Astrocyte of the cerebellum (primary cell): Measurements from ENCODE around the gene KCTD4.

Source experiments
- DNase-seq: peaks from one replicate; pipeline ENCODE4 v3.0.0-alpha.2; 2011; ENCODE audit warnings: low read depth
- H3K4me3 ChIP-seq: 2 replicates; pipeline ENCODE4 v1.5.1; 2011; ENCODE audit warnings: mild to moderate bottlenecking, low read depth, low read length, moderate library complexity
- in situ Hi-C: cut with HindIII; loops from 2 replicates; pipeline ENCODE4 v1.10.0; 2017; ENCODE audit warnings: low sequenced_read_pairs
- TF ChIP-seq, protein P1 (sequence below): IDR thresholded peaks from 2 replicates; pipeline ENCODE4 v1.5.1; 2012; ENCODE audit warnings: low read length, low read depth, moderate library complexity, mild to moderate bottlenecking; ENCODE audit errors: missing control alignments

The KCTD4 gene

DNA sequence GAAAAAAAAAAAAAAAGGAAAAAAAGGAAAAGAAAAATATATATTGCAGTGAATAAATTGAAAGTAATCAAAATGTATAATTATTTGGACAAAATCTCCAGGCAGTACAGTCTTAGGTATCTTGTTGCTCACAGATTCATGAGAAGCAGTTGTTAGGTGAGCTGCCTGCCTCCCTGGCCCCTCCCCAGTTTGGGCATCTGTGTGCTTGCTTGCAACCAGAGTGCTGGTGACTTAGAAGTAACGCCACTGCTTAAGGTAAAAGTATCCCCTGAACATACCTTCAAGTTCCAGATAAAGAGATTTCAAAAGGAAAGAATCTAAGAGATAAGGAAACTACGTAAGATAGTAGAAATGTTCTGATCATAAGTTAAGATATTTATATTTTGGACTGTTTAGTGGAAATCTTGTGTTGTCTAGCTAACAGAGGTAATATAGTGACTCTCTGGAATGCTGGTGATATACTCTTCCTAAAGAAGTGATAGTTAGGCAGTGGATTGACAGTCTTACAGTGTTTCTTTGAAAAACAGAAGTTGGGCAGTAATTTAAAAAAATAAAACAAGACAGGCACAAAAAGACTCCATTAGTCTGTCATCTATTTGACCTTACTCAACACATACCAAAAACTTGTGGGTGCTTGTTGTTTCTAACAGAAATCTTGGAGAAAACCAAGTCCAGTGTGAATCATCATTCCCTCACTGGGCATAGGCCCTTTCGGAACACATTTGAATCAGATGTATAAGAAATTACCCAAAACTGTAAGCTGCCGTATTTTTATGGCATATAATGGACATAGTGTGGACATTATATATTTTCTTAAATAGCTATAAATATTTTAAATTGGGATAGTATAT is 38.3 kb upstream of the KCTD4 start:
- in situ Hi-C loops = no loop called here
- no peak overlapping the region for H3K4me3 ChIP-seq
- TF ChIP-seq, protein P1, sequence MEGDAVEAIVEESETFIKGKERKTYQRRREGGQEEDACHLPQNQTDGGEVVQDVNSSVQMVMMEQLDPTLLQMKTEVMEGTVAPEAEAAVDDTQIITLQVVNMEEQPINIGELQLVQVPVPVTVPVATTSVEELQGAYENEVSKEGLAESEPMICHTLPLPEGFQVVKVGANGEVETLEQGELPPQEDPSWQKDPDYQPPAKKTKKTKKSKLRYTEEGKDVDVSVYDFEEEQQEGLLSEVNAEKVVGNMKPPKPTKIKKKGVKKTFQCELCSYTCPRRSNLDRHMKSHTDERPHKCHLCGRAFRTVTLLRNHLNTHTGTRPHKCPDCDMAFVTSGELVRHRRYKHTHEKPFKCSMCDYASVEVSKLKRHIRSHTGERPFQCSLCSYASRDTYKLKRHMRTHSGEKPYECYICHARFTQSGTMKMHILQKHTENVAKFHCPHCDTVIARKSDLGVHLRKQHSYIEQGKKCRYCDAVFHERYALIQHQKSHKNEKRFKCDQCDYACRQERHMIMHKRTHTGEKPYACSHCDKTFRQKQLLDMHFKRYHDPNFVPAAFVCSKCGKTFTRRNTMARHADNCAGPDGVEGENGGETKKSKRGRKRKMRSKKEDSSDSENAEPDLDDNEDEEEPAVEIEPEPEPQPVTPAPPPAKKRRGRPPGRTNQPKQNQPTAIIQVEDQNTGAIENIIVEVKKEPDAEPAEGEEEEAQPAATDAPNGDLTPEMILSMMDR = no peak
- peak; percentile 15 for DNase-seq

DNA sequence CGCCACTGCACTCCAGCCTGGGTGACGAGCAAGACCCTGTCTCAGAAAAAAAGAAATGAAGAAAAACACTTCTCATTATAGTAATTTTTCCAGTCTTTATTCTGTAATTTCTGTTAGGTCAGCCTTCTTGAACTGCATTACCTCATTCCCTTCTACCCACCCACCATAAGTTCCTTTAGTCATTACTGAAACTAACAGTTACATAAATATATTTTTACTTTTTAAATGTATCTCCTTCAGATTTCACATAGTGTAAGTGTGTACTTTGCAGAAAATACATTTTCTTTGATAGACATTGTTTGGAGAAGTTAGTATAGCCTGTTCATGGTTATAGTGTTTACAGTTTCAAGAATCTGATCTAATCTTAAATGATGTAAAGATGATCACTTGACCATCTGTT is 31.7 kb upstream of the KCTD4 start:
- TF ChIP-seq, protein P1 = no peak
- in situ Hi-C loops = no loop called here
- H3K4me3 ChIP-seq = no peak overlapping the region
- no peak for DNase-seq

DNA sequence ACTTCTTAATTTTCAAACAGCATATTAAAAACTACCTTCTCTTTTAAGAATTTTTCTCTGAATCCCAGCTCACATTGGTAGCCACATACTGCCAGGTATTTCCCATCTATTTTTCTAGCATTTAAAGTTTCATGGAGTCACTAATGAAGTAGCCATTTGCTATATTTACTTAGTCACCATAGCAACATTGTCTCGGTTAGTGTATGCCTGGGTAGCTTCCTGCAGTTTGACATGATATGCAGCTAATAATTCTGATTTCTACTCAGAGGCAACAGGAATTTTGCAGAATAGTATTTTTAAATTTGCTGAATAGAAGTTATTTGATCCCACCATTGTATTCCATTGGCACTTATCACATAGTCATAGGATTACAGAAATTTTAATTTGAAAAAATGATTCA is 30.9 kb upstream of the KCTD4 start:
- no peak overlapping the region for H3K4me3 ChIP-seq
- TF ChIP-seq, protein P1 = no peak
- DNase-seq = peak; percentile 40
- in situ Hi-C loops = no loop called here

DNA sequence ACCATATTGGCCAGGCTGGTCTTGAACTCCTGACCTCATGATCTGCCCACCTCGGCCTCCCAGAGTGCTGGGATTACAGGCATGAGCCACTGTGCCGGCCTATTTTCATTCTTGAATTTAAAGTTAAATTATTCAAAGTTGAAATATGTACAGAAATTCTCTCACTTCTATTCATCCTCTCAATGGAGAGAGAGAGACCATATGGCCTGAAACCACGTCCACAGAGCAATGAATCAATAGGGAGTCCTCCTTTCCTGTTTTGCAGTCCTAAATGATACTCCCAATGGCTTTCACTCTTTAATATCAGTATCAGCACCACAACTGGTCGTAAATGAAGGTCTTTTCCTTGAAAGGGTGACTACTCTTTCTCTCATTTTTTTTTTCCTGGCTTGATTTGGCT is 30.5 kb upstream of the KCTD4 start:
- in situ Hi-C loops = no loop called here
- TF ChIP-seq, protein P1 = no peak
- no peak overlapping the region for H3K4me3 ChIP-seq
- no peak for DNase-seq

DNA sequence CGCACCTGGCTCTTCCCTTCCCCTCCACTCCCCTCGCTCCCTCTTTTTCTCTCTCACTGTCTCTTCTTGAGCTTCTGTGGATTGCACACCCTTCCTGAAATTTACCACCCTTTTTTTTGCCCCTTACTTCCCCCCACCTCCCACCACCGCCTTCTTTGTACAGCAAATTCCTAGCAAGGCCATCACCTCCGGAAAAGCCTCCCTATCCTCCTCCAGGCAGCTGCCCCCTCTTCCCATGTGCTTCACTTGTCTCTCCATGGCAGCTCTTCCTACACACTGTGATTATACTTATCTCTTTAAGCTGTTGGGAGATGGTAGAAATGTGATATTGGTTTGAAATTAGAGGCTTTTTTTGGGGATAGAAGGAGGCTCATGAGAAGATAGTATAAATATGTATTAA is 28.3 kb upstream of the KCTD4 start:
- H3K4me3 ChIP-seq = no peak overlapping the region
- in situ Hi-C loops = no loop called here
- no peak for DNase-seq
- TF ChIP-seq, protein P1 = no peak

DNA sequence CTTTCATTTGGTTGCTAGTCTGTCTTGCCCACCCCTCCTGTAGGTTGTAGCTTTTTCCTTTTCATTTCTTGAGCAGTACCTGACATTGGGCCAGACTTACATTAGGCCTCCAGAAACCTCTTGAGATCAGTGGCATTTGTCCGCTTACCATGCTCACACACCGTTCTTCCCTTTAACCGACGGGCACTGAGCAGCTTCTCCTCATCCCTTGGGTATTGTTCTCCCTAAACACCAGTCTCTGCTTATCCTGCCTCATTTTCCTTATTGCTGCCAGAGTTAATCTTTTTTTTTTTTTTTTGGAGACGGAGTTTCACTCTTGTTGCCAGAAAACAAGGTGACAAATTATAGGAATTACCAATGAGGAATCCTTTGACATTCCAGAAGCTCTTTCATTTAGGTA is 27.2 kb upstream of the KCTD4 start:
- TF ChIP-seq, protein P1 = no peak
- in situ Hi-C loops = no loop called here
- no peak for DNase-seq
- no peak overlapping the region for H3K4me3 ChIP-seq

DNA sequence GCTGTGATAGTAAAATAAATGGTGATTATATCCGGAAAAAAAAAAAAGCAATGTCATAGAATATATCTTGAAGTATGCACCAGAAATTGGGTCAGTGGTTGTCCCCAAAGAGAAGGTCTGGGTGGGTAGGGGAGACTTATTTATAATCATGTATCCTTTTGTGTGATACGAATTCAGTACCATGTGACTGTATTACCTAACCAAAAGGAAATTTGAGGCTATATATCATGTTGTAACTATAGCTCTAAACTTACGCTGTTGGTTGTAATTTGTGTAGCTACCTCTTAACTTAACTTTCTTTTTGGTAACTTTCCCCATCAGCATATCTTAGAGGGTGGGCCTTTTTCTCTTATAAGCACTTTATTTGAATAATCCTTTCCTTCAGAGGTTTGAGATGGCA is 25.2 kb upstream of the KCTD4 start:
- in situ Hi-C loops = no loop called here
- TF ChIP-seq, protein P1 = no peak
- no peak for DNase-seq
- H3K4me3 ChIP-seq = no peak overlapping the region
